HG03025 (cell line): Measurements from ENCODE around the gene TCAIM.
"Not testable (repeated sequence)": the region's sequence is repeated elsewhere in the genome, so short reads cannot be mapped to it uniquely, and the experiment has no call there.

ENCODE experiments used
- ATAC-seq: cut with Tn5 transposase; IDR thresholded peaks from one replicate; pipeline ENCODE4 v1.9.1; 2021; ENCODE audit warnings: mild to moderate bottlenecking, moderate library complexity; ENCODE audit not compliant: unreplicated experiment, low FRiP score

The TCAIM gene

DNA sequence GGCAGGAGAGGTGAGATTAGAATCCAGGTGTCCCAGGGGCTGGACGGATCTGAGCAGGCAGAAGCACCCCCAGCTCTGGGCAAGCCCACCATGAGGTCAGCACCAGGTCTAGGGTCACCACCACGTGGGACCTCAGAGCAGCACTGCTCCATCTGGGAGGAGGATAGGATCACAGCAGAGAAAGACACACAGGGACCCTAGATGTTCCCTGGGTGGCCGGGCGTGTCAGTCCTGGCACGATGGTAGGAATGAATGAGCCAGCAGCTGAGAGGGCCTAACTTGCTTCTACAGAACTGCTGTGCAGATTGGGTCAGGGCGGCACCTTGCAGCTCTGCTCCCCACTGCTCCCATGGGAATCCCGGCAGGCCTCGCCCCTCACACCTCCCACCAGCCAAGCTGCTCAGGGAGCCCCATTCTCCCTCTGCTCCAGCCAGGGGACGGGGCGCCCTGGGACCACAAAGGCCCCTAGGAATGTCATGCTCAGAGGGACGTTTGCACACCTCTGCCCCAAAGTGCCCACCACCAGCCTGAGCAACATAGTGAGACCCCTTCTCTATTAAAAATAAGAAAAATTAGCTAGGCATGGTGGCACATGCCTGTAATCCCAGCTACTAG, 72.6 kb downstream of the TCAIM start:
- ATAC-seq, result no peak

DNA sequence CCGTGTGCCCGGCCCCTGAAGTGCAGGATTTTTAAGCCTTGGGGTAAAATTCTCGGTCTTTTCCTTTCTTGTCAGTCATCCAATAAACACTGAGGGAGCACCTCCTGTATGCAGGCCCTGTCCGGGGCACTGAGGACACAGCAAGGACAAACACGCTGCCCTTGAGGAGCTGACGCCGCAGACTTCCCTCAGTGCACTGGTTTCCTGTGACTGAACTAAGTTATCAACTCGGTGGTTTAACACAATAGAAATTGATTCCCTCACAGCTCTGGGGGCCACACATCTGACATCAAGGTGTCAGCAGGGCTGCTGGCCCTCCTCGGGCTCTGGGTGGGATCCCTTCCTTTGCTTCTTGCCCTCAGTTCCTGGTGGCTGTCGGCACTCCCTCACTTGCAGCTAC, 73.8 kb downstream of the TCAIM start:
- ATAC-seq, result no peak

DNA sequence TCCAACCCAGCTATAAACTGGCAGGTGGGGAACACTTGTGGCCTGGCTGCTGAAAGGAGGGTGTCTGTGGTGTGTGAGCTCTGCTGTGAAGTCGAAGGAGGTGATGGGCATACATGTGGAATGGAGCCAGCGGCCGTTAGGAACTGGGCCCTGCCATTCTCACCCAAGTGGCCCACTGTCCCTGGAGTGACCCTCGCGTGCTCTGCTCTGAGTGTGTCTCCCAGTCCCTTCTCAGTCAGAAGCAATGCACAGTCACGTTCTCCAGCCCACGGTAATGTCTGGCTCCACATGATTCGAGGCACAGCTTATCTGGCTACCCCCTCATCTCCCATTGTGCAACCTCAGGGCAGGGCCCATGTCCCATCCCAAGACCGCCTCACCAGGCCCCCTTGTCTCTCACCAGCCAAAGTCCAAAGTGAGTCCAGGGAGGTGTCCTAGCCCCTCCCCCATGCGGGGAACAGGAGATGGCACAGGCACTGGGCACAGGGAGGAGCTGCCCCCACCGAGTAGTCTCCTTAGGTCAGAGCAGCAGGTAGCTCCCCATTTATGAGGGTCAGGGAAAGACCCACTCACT, 76.0 kb downstream of the TCAIM start:
- ATAC-seq, result no peak

DNA sequence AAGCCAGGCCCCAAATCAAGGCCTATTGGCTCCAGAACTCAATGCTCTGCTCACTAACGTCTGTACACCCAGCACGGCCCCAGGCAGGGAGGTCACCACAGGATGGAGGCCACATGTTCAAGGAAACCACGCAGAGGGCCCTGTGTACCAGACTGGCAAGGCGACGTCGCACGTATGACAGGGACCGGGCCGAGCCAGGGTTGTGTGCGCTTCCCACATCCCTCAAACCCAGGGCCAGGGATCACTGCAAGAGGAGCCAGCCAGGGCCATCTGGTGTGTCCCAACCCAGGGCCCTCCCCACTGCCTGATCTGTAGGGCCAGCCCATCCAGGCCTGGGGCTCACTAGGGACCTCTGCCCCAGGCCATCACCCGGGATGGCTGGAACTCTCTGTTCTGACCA, 76.9 kb downstream of the TCAIM start:
- ATAC-seq, result no peak

DNA sequence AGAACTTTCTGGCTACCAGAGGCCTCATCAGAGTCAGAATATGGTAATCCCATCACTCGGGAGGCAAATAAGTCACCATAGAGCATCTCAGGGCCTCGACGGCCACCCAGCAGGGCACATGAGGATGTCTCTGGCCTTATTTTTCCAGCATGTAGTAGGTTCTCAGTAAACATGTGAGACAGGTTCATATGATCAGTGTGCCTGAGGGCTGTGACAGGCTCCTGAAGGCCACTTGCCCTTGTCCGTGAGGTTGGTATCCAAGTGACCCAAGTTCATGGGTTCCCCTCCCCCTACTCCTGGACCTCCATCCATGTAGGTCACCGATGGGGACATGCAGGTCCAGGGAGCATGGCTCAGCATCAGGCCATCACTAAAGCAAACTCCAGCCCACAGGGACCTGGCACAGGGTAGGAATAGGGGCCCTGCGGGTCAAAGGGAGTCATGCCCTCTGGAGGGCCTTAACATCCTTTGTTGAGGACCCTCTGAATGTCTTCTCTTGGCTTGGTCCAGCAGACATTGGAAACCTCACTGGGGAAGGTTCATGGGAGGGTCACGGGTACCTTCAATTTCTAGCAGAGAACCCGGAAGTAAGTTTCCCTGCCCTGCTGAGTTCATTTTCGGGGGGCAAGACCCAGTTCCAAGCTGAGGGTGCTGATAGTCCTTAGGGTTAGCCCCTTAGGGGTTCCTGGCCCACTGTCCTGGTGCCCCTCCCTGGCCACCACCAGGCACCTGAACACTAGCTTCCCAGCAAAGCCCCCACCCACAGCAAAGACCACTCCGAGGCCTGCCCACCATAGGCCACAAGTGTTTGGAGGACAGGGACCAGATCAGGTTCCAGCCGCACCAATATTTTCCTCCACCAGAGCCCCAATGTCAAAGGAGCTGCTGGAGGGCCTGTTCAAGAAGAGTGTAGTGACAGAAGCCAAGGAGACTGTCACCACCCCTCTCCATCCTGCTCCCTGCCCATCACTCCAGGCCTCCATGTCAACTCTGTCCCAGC, 77.8 kb downstream of the TCAIM start:
- ATAC-seq, result no peak

DNA sequence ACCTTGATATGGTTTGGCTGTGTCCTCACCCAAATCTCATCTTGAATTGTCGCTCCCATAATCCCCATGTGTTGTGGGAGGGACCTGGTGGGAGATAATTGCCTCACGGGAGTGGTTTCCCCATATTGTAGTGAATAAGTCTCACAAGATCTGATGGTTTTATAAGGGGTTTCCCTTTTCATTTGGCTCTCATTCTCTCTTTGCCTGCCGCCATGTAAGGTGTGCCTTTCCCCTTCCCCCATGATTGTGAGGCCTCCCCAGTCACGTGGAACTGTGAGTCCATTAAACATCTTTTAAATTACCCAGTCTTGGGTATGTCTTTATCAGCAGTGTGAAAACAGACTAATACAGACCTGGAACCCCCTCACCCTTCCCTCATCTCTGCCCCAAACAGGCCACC, 79.6 kb downstream of the TCAIM start:
- not testable (repeated sequence) for ATAC-seq

DNA sequence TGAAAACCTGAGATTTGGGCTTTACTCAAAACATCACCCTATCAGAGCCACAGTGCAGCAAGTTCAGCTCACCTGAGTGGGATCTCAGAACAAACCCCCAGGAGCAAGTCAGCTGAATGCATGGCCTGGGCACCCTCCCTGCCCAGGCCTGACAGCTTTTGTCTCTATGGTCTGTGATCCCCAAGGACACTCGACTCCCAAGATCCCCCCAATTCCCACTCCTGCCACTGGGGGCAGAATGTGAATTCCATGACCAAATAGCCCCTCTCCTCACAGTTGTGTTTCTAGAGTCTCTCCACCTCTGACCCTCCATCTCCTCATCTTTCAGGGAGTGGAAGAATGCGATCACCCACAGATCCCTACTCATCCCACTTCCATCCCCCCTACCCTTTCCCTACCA, 80.0 kb downstream of the TCAIM start:
- no peak for ATAC-seq

DNA sequence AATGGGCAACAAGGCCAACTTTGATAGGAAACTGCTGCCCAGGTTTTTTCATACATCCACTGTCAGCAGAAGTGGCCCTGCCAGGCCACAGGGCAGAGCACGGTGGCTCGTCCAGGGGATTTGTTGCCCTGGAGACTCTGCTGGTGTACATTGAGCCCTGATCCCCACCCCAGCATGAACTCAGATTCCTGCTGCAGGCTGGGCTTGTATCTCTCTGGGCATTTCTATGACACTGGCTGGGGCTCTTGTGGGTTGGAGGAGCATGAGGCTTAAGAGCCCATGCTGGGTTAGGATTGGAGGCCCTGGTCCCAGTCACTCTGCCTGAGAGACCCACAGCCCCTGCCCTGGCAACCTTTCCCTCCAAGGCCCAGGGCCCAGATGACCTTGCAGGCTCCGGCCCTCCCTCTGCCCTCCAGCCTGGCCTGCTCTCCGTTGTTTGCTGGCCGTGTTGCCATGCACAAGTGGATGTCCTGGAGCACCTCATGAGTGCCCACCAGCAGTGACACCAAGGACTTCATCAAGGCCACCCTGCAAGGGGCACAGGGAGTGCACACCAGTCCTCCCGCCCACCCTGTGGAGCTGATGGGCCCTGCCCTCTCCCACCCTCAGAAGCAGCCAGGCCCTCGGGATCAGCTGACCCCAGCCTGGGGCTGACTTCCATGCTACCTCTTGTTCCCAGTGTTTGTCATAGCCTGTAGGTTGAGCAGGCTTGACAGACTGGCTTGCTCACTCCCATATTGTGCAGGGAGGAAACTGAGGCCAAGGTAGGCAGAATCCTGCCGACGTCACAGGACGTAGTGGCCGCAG, 80.8 kb downstream of the TCAIM start:
- no peak for ATAC-seq

DNA sequence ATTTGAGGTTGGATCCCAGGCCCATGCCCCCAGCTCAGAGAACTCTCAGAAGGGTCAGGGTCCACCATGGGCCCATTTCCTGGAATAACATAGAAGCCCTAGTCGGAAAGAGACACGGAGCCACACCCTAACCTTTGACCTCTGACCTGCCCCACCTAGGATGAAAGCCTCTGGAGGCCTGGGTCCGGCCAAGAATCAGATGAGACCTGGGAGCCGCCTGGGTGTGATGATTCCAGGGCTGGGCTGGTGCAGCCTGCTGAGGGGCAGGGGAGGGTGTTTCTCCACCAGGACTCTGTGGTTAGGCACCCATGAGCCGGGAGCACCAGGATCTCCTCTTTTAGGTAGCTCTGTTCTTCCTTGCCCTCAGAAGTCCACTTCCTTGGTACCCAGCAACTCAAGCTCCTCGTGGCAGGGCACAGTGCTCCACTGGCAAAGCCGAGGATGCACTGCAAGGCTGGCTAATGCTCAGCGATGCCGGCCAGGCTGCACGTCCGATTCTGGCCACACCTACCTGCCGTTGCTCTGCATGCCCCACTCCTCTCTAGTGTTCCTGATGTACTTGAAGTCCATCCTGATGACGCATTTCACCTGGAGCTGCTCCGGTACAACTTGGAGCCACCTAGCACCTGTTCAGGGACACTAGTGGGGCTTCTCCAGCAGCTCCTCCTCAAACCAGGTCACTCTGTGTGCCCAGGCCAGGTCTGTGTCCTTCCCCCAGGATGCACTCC, 81.5 kb downstream of the TCAIM start:
- ATAC-seq, result no peak

DNA sequence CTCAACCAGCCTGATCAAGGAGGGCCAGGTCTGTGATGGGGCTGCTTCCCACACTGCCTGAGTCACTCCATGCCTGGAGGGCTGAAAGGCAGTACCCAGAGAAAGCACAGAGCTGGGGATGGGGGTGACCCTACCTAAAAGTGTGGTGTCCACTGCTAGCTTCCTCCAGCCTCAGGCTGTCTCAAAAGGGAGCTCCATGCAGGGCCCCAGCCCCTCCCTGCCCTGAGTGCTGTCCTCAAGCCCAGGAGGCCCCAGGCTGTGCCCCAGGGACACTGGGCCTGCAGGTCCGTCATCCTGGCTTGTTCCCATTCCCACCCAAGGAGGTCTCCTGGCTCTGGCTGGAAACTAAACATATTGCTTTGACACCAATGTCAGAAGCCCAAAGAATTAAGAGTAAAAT, 82.1 kb downstream of the TCAIM start:
- ATAC-seq, result no peak

DNA sequence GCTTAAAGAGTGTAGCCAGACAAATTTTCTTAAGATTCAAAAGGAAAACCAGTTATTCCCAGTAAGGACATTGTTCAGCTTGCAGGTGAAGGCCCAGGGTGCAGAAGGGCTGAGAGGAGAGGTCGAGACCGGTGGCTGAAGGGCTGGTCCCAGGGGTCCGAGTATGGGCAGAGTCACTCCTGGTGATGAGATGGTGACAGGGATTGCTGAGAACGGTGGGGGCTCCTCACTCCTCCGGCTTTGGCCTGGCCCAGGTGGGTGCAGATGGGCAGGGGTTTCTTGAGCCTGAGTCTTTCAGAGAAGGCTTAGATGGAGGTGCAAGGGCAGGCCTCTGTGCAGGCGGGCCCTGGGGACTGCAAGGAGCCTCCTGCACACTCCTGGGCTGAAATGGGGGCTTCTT, 82.7 kb downstream of the TCAIM start:
- no peak for ATAC-seq

DNA sequence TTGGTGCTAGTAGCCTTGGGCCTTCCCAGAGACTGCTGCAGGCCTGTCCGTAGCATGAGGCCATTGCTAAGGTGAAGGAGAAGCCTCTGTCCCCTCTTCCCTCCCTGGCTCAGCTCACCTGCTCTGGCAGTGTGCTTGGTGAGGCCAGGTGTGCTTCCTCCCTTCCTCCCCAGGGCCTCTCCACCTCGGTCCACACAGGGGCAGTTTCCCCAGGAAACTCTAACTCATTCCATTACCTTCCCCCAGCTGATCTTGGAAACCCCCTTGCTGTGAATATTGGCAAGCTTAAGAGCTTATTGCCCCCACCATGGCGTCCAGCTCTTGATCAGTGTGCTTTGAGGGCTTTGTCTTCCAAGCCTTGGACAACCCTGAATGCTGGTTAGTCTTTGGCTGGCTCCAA, 86.2 kb downstream of the TCAIM start:
- ATAC-seq, result no peak

DNA sequence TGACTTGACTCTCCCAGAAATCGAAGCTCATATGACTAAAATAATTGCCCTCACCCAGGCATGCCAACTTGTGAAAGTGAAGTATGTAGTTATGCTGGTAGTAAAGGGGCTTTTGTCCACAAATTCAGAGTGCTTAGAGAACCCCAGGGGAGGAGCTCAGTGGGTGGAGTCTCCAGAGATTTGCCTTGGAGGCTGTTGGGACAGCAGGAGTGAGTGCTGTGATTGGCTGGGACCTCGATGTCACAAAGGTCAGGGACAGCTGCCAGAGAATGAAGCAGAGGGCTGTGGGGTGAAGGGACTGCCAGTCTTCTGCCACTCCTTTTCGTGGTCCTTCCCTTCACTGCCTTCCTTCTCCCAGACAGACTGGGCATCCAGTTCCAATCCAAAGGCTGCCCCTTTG, 89.1 kb downstream of the TCAIM start:
- ATAC-seq, result no peak

DNA sequence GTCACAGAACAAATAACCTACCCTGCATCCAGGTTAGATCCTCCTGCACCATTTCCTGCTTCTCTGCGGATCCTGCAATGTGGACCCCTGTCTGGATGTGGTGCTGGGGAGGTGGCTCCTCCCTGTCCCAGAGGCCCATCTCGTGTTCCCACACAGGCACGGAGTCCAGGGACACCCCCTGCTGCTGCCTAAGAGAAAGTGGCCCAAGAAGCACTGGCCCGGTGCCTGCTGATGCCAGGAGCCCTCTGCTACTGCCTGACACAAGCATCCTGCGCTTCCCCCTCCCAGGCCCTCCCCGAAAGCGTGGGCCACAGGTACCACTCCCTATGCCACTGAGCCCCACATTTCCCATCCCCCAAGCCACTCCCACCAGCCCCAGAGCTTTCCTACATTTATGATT, 90.3 kb downstream of the TCAIM start:
- no peak for ATAC-seq

DNA sequence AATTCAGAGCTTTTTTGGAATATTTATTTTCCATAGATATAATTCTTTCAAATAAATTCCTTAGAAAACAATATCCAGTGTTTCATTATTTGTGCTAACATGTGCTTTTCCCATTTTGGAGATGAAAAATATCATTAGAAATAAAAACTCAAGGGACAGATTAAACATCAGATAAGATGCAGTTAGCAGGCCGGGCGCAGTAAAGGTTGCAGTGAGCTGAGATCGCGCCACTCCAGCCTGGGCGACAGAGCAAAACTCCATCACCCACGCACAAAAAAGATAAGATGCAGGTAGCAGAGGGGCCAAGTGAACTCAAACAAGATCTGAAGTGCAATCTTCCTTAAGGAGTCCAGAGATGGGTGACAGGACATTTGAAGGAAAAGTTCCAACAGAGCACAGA, 90.9 kb downstream of the TCAIM start:
- ATAC-seq, result no peak

DNA sequence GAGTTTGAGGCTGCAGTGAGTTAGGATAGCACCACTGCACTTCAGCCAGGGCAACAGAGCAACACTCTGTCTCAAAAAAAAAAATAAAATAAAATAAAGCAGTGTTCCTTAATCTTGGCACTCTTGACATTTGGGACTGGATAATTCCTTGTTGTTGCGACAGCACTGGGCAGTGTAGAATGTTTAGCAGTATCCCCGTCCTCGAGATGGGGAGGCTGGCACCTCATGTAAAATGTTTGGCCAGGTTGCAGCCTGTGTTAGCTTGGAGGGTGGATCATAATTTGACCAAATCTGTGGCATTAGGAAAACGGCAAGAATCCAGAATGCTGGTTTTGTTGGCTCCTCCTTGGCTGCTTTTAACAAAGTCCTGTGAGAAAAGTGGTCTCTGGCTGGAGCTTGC, 91.9 kb downstream of the TCAIM start:
- ATAC-seq, result no peak

DNA sequence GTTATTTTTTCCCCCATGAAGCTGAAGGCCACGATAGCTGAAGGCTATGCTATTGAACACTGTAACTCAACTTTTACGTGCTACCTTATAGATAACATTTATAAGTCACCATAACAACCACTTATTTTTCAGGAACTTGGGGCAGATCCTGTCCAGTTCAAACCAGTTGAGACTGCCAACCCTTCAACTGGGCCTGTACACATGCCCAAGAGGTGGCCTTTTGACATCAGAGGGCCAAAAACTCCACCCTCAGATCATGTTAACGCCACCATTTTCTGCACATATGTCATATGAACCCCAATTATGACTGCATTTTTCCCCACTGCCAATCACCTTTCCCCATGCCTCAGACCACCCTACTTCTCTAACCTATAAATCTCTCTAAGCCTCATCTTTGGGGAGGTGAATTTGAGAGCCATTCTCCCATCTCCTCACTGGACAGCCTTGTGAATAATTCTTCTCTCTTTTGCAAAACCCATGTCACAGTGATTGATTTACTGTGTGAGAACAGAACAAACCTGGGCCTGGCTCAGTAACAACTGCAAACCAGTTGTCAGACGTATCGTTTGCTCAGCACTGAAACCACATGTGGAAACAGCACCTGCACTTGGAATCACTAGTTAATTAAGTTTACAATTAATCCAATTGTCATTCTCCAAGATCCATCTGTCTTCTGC, 96.4 kb downstream of the TCAIM start:
- no peak for ATAC-seq

DNA sequence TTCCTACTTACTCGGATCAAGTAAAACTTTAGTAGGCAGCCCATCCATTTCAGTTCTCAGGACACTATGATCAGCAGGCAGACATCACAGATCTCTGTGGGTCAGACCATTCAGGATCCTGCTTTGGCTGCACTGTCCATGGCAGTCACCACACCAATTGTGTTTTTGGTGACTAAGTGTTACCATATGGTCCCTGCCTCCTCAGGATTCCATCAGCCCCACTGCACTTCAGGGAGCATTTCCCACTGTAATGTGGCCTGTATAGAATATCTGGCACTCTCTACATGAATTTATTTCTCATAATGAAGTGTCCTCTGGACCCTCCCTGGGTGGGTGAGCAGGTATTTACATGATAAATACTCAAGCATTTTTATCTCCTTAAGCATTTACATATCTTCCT, 97.6 kb downstream of the TCAIM start:
- ATAC-seq, result no peak

DNA sequence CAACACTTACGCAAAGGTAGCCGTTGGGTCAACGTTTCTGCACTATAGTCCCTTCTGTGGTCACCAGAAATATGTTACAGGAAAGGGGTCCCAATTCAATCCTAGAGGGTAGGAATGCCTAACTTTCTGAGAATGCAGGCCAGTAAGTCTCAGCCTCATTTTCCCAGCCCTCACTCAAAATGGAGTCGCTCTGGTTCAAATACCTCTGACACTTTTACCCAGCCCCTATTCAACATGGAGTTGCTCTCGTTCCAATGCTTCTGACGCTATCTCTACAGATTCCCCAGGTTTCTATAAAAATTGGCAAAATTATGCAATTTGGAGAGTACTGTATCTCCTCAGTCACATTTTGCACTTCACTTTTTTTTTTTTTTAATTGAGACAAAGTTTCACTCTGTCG, 99.2 kb downstream of the TCAIM start:
- no peak for ATAC-seq
